Measurements from ENCODE around the gene PTPRN2. TPM values are rescaled to one million over a fixed set of nuclear protein-coding genes. Genes with fewer than 3 reads are reported as not detected.
"Not testable (repeated sequence)": the region's sequence is repeated elsewhere in the genome, so short reads cannot be mapped to it uniquely, and the experiment has no call there.

The PTPRN2 gene
- polyA plus RNA-seq, 4 donors, result 1.6 to 11.7 (median 4.0) TPM

GRCh38 chr7:158406364-158406763 is 181.3 kb downstream of the PTPRN2 start:
- 30 to 71% (median 53%) methylated on average over 10 of the region's 10 CpGs for WGBS, 3 donors
- Histone ChIP-seq H3K27ac (ENCODE audit: low read depth in 1 of 3, low read length in 2 of 3) (peak overlapping the region in 1 of 3 donors; percentile 70), H3K9me3 (ENCODE audit: control insufficient read depth in 2 of 2, insufficient read depth in 1 of 2, low read depth in 1 of 2, low read length in 1 of 2) (no peaks in the 10 kb centered on the region), H3K36me3 (ENCODE audit: control insufficient read depth in 3 of 3, insufficient read depth in 2 of 3, low read depth in 1 of 3, low read length in 3 of 3) (no peaks in the 10 kb centered on the region), H3K27me3 (ENCODE audit: control insufficient read depth in 3 of 3, insufficient read depth in 3 of 3, low read length in 3 of 3) (no peaks in the 10 kb centered on the region), H3K4me3 (ENCODE audit: low read depth in 1 of 3, low read length in 3 of 3) (no peak overlapping the region), H3K4me1 (ENCODE audit: control insufficient read depth in 3 of 3, insufficient read depth in 2 of 3, low read depth in 1 of 3, low read length in 2 of 3) (peaks cover 0 to 20% (median 0%) of the 10 kb centered on the region in 3 donors)
- no peak for FAIRE-seq
- no peak for DNase-seq

GRCh38 chr7:158405771-158406170 is 181.9 kb downstream of the PTPRN2 start:
- not testable (repeated sequence) for DNase-seq; H3K4me3 ChIP-seq (ENCODE audit: low read depth in 1 of 3, low read length in 3 of 3); FAIRE-seq; H3K36me3 ChIP-seq (ENCODE audit: control insufficient read depth in 3 of 3, insufficient read depth in 2 of 3, low read depth in 1 of 3, low read length in 3 of 3); H3K27ac ChIP-seq (ENCODE audit: low read depth in 1 of 3, low read length in 2 of 3); H3K27me3 ChIP-seq (ENCODE audit: control insufficient read depth in 3 of 3, insufficient read depth in 3 of 3, low read length in 3 of 3); H3K9me3 ChIP-seq (ENCODE audit: control insufficient read depth in 2 of 2, insufficient read depth in 1 of 2, low read depth in 1 of 2, low read length in 1 of 2)
- 95 to 97% (median 96%) methylated on average over 25 to 30 of the region's 30 CpGs for WGBS, 3 donors
- peaks cover 0 to 20% (median 0%) of the 10 kb centered on the region in 3 donors for H3K4me1 ChIP-seq (ENCODE audit: control insufficient read depth in 3 of 3, insufficient read depth in 2 of 3, low read depth in 1 of 3, low read length in 2 of 3)

GRCh38 chr7:158405324-158405723 is 182.3 kb downstream of the PTPRN2 start:
- no peak for DNase-seq
- 81 to 91% (median 87%) methylated on average over 8 of the region's 8 CpGs for WGBS, 3 donors

GRCh38 chr7:158404031-158404761 is 183.4 kb downstream of the PTPRN2 start:
- FAIRE-seq (no peak), DNase-seq (no peak)
- H3K4me1 ChIP-seq (ENCODE audit: control insufficient read depth in 3 of 3, insufficient read depth in 2 of 3, low read depth in 1 of 3, low read length in 2 of 3), result peaks cover 0 to 16% (median 0%) of the 10 kb centered on the region in 3 donors
- no peak overlapping the region for H3K27ac ChIP-seq (ENCODE audit: low read depth in 1 of 3, low read length in 2 of 3)
- peaks cover 0 to 3% of the 10 kb centered on the region in 2 donors for H3K9me3 ChIP-seq (ENCODE audit: control insufficient read depth in 2 of 2, insufficient read depth in 1 of 2, low read depth in 1 of 2, low read length in 1 of 2)
- no peaks in the 10 kb centered on the region for H3K27me3 ChIP-seq (ENCODE audit: control insufficient read depth in 3 of 3, insufficient read depth in 3 of 3, low read length in 3 of 3)
- 74 to 86% (median 78%) methylated on average over 19 to 23 of the region's 23 CpGs for WGBS, 3 donors
- H3K36me3 ChIP-seq (ENCODE audit: control insufficient read depth in 3 of 3, insufficient read depth in 2 of 3, low read depth in 1 of 3, low read length in 3 of 3), result no peaks in the 10 kb centered on the region
- H3K4me3 ChIP-seq (ENCODE audit: low read depth in 1 of 3, low read length in 3 of 3), result no peak overlapping the region

More at GRCh38 chr7:158405324-158405723, 182.3 kb downstream of the PTPRN2 start:
- H3K27ac ChIP-seq (ENCODE audit: low read depth in 1 of 3, low read length in 2 of 3), result no peak overlapping the region
- no peak for FAIRE-seq
- no peak overlapping the region for H3K4me3 ChIP-seq (ENCODE audit: low read depth in 1 of 3, low read length in 3 of 3)
- no peaks in the 10 kb centered on the region for H3K27me3 ChIP-seq (ENCODE audit: control insufficient read depth in 3 of 3, insufficient read depth in 3 of 3, low read length in 3 of 3)
- H3K4me1 ChIP-seq (ENCODE audit: control insufficient read depth in 3 of 3, insufficient read depth in 2 of 3, low read depth in 1 of 3, low read length in 2 of 3), result peaks cover 0 to 20% (median 0%) of the 10 kb centered on the region in 3 donors
- no peaks in the 10 kb centered on the region for H3K9me3 ChIP-seq (ENCODE audit: control insufficient read depth in 2 of 2, insufficient read depth in 1 of 2, low read depth in 1 of 2, low read length in 1 of 2)
- no peaks in the 10 kb centered on the region for H3K36me3 ChIP-seq (ENCODE audit: control insufficient read depth in 3 of 3, insufficient read depth in 2 of 3, low read depth in 1 of 3, low read length in 3 of 3)

- FAIRE-seq (no peak), DNase-seq (no peak)
- Histone ChIP-seq H3K27me3 (ENCODE audit: control insufficient read depth in 3 of 3, insufficient read depth in 3 of 3, low read length in 3 of 3) (no peaks in the 10 kb centered on the region), H3K36me3 (ENCODE audit: control insufficient read depth in 3 of 3, insufficient read depth in 2 of 3, low read depth in 1 of 3, low read length in 3 of 3) (no peaks in the 10 kb centered on the region), H3K4me1 (ENCODE audit: control insufficient read depth in 3 of 3, insufficient read depth in 2 of 3, low read depth in 1 of 3, low read length in 2 of 3) (peaks cover 0 to 12% (median 0%) of the 10 kb centered on the region in 3 donors), H3K27ac (ENCODE audit: low read depth in 1 of 3, low read length in 2 of 3) (no peak overlapping the region), H3K9me3 (ENCODE audit: control insufficient read depth in 2 of 2, insufficient read depth in 1 of 2, low read depth in 1 of 2, low read length in 1 of 2) (peaks cover 0 to 8% of the 10 kb centered on the region in 2 donors), H3K4me3 (ENCODE audit: low read depth in 1 of 3, low read length in 3 of 3) (no peak overlapping the region)
- 76 to 81% (median 76%) methylated on average over 21 of the region's 21 CpGs for WGBS, 3 donors
Observed at GRCh38 chr7:158403013-158403821, 184.4 kb downstream of the PTPRN2 start.

GRCh38 chr7:158402471-158402870 is 185.2 kb downstream of the PTPRN2 start:
- no peak for DNase-seq
- Histone ChIP-seq H3K36me3 (ENCODE audit: control insufficient read depth in 3 of 3, insufficient read depth in 2 of 3, low read depth in 1 of 3, low read length in 3 of 3) (no peaks in the 10 kb centered on the region), H3K4me3 (ENCODE audit: low read depth in 1 of 3, low read length in 3 of 3) (no peak overlapping the region), H3K27ac (ENCODE audit: low read depth in 1 of 3, low read length in 2 of 3) (no peak overlapping the region), H3K9me3 (ENCODE audit: control insufficient read depth in 2 of 2, insufficient read depth in 1 of 2, low read depth in 1 of 2, low read length in 1 of 2) (peaks cover 0 to 9% of the 10 kb centered on the region in 2 donors), H3K4me1 (ENCODE audit: control insufficient read depth in 3 of 3, insufficient read depth in 2 of 3, low read depth in 1 of 3, low read length in 2 of 3) (peaks cover 0 to 8% (median 0%) of the 10 kb centered on the region in 3 donors), H3K27me3 (ENCODE audit: control insufficient read depth in 3 of 3, insufficient read depth in 3 of 3, low read length in 3 of 3) (no peaks in the 10 kb centered on the region)
- no peak for FAIRE-seq
- WGBS, 3 donors, result 57 to 74% (median 67%) methylated on average over 11 of the region's 11 CpGs

- FAIRE-seq, result no peak
- 82 to 89% (median 85%) methylated on average over 10 of the region's 10 CpGs for WGBS, 3 donors
Observed at GRCh38 chr7:158401826-158402225, 185.8 kb downstream of the PTPRN2 start.

GRCh38 chr7:158401295-158401694 is 186.3 kb downstream of the PTPRN2 start:
- peaks cover 0 to 14% (median 0%) of the 10 kb centered on the region in 3 donors for H3K4me1 ChIP-seq (ENCODE audit: control insufficient read depth in 3 of 3, insufficient read depth in 2 of 3, low read depth in 1 of 3, low read length in 2 of 3)
- no peaks in the 10 kb centered on the region for H3K36me3 ChIP-seq (ENCODE audit: control insufficient read depth in 3 of 3, insufficient read depth in 2 of 3, low read depth in 1 of 3, low read length in 3 of 3)
- WGBS, 3 donors, result 86 to 90% (median 87%) methylated on average over 8 of the region's 8 CpGs
- DNase-seq (no peak), FAIRE-seq (no peak)
- H3K4me3 ChIP-seq (ENCODE audit: low read depth in 1 of 3, low read length in 3 of 3), result no peak overlapping the region
- peaks cover 0 to 9% of the 10 kb centered on the region in 2 donors for H3K9me3 ChIP-seq (ENCODE audit: control insufficient read depth in 2 of 2, insufficient read depth in 1 of 2, low read depth in 1 of 2, low read length in 1 of 2)
- H3K27ac ChIP-seq (ENCODE audit: low read depth in 1 of 3, low read length in 2 of 3), result no peak overlapping the region
- H3K27me3 ChIP-seq (ENCODE audit: control insufficient read depth in 3 of 3, insufficient read depth in 3 of 3, low read length in 3 of 3), result no peaks in the 10 kb centered on the region

More at GRCh38 chr7:158401826-158402225, 185.8 kb downstream of the PTPRN2 start:
- Histone ChIP-seq H3K4me1 (ENCODE audit: control insufficient read depth in 3 of 3, insufficient read depth in 2 of 3, low read depth in 1 of 3, low read length in 2 of 3) (peaks cover 0 to 13% (median 0%) of the 10 kb centered on the region in 3 donors), H3K36me3 (ENCODE audit: control insufficient read depth in 3 of 3, insufficient read depth in 2 of 3, low read depth in 1 of 3, low read length in 3 of 3) (no peaks in the 10 kb centered on the region), H3K9me3 (ENCODE audit: control insufficient read depth in 2 of 2, insufficient read depth in 1 of 2, low read depth in 1 of 2, low read length in 1 of 2) (peaks cover 0 to 9% of the 10 kb centered on the region in 2 donors), H3K4me3 (ENCODE audit: low read depth in 1 of 3, low read length in 3 of 3) (no peak overlapping the region), H3K27me3 (ENCODE audit: control insufficient read depth in 3 of 3, insufficient read depth in 3 of 3, low read length in 3 of 3) (no peaks in the 10 kb centered on the region), H3K27ac (ENCODE audit: low read depth in 1 of 3, low read length in 2 of 3) (no peak overlapping the region)
- no peak for DNase-seq
